ENCODE results near the gene PRR12.
A peak's percentile ranks its signal among the peaks of the same experiment; 100 is the strongest.

Gene PRR12

GRCh38 chr19:49645995-49646394, 55.0 kb downstream of the PRR12 start:
- DNase-seq = no peak

- DNase-seq = no peak
Measured at GRCh38 chr19:49646586-49646985, 55.6 kb downstream of the PRR12 start.

- no peak for DNase-seq
Measured at GRCh38 chr19:49651029-49651819, 60.2 kb downstream of the PRR12 start.

- no peak for DNase-seq
Measured at GRCh38 chr19:49651820-49652550, 61.0 kb downstream of the PRR12 start.

GRCh38 chr19:49652551-49653465, 61.8 kb downstream of the PRR12 start:
- no peak for DNase-seq

GRCh38 chr19:49653466-49653806, 62.5 kb downstream of the PRR12 start:
- DNase-seq = no peak

GRCh38 chr19:49654581-49654980, 63.6 kb downstream of the PRR12 start:
- DNase-seq = no peak

GRCh38 chr19:49655570-49656455, 64.8 kb downstream of the PRR12 start:
- no peak for DNase-seq

- DNase-seq = no peak
Measured at GRCh38 chr19:49656456-49657109, 65.6 kb downstream of the PRR12 start.

- DNase-seq = no peak
Measured at GRCh38 chr19:49657493-49658138, 66.6 kb downstream of the PRR12 start.

GRCh38 chr19:49658139-49658517, 67.1 kb downstream of the PRR12 start:
- DNase-seq = no peak

- no peak for DNase-seq
Measured at GRCh38 chr19:49658566-49659442, 67.8 kb downstream of the PRR12 start.

GRCh38 chr19:49660338-49660961, 69.5 kb downstream of the PRR12 start:
- DNase-seq = no peak

- DNase-seq = no peak
Measured at GRCh38 chr19:49662011-49662410, 71.0 kb downstream of the PRR12 start.

- DNase-seq = no peak
Measured at GRCh38 chr19:49663224-49663623, 72.2 kb downstream of the PRR12 start.

GRCh38 chr19:49664171-49665035, 73.4 kb downstream of the PRR12 start:
- peak; percentile 74 to 96 (median 87) for DNase-seq

GRCh38 chr19:49665036-49665350, 74.0 kb downstream of the PRR12 start:
- DNase-seq = no peak

GRCh38 chr19:49665351-49666119, 74.6 kb downstream of the PRR12 start, which contains the start of the genes BCL2L12 and IRF3:
BCL2L12 (plus strand) TSS chr19:49665933; CDS start chr19:49666693, 760 bp downstream.
IRF3 (minus strand) TSS chr19:49665857; CDS start chr19:49664838, 1,019 bp downstream.
- peak; percentile 97 to 99 (median 98) for DNase-seq
